Tongue (tissue), 2 donors: ENCODE results near the gene MXI1. TPM values are rescaled to one million over a fixed set of nuclear protein-coding genes. Genes with fewer than 3 reads are reported as not detected.

ENCODE experiments used
- DNase-seq: peaks from one replicate; pipeline ENCODE4 v3.0.0-alpha.2; 2015
- total RNA-seq: library from RNA; depleted of rRNA; stranded (reverse); fragments of >200 nt; gene quantifications from one replicate; pipeline ENCODE4 v1.2.3, GENCODE V29; 2014

Gene MXI1
- total RNA-seq, 1 donor from 2014 or later = 31.3 TPM

DNA sequence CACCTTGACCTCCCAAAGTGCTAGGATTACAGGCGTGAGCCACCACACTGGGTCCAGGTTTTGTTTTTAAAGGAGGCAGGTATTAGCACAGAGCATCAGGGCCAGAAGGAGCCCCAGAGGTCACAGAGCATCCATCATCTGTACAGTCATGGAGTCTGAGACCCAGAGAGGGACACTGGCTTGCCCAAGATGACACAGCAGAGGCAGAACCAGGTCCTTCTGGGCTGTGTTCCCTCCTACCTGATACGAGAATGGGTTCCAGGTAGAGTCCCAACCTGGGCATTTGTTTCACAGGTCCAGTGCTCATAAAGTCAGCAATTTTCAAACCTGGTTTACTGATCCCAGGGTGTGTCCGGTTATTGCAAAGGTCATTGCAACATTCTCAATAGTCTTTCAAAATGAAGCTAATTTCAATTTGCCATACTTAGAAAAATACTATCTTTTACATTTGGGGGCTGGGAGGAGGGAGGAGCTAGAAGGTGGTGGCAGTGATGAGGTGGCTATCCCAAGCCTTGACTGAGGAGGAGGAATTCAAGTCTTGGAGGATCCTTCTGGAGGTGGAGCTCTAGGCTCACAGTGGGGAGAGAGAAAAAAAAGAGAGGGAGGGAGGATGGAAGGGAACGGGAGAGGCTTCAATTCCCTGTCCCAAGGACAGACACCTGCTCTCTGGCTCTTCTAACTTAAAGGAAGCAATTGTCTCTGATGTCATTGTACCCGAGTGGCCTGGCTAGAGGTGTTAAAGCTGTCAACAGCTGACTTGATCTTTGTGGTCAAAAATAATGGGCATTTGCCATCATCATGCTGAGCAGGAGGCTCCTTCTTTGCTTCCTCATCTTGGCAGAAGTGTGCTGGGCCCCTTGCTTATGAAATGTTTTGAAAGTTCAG lies 8.1 kb downstream of the MXI1 start:
- DNase-seq = peak; percentile 24

DNA sequence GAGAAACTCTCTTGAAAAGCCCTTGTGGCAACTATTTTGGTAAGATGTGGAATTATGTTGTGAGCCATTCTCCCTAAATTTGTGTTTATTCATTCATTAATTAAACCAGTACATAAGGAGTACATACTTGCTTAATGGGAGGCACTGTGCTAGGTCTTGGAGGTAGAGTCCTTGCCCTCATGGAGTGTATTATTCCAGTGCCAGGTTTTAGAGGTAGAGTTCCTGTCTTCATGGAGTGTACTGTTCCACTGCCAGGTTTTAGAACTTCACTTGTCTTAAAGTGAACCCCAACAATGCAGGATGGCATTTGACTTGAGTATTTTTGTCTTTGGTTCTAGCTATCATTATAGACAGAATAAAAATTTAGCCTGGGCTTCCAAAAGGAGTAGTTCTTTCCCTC lies 8.8 kb downstream of the MXI1 start:
- no peak for DNase-seq

GRCh38 chr10:110216942-110217661 lies 9.7 kb downstream of the MXI1 start:
- no peak for DNase-seq

GRCh38 chr10:110217662-110218008 lies 10.2 kb downstream of the MXI1 start:
- DNase-seq = no peak

GRCh38 chr10:110218632-110219031 lies 11.2 kb downstream of the MXI1 start:
- DNase-seq = no peak

DNA sequence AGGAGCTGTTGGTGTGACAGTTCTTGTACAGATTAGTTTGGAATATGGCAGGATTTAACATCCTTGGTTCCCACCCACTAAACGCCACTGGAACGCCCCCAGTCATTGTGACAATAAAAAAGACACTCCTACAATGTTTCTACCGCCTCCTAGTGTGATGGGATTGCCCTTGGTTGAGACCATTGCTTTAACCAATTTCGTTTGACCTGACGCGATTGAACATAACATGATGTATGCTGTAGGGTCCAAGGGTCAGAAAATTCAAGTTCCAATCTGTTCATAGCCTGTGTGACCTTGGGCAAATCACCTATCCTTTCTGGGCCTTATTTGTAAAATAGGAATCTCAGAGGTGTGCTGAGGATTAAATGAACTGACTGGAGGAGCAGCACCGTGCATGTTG lies 12.5 kb downstream of the MXI1 start:
- no peak for DNase-seq

DNA sequence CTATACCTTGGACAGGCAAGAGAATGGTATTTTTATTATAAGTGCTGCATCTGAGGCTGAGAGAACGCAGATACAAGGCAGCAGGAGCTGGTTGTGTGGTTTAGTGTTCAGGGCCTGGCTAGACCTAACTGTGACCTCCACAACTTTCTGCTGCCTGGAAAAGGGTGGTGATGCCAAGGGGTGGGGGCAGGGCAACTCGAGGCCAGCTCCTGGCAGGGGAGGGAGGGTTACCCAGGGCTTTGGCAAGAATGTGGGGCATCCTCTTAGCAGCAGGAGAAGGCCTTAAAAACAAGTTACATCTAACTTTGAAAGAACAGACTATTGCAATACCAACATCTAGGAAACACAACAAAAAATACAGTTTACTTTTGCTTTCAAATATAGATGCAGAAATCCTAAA lies 13.0 kb downstream of the MXI1 start:
- no peak for DNase-seq

GRCh38 chr10:110221044-110221720 lies 13.8 kb downstream of the MXI1 start:
- DNase-seq = no peak

DNA sequence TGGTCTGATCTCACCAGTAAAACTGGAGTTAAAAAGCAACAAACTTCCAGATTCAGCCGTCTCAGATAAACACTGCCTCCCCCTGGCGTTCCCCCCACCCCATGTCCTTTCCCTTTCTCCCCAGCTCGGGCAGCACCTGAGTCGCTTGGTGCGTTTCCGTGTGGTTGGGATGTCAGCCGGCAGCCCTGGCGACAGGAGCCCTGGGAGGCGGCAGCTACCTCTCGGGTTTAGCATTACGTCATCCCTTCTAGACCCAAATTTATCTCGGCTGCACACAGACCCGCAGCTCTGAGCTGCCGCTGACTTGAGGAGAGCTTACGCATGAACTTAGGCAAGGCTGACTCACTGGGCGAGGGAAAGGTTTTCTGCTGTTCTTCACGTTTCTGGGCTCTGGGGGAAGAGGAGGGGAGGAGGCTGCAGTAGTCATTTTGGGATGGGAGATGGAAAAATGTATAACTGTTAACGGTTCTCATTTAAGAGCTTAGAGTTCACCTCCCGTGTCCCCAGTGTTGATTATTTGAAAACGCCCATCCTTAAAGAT lies 14.4 kb downstream of the MXI1 start:
- peak; percentile 88 for DNase-seq

GRCh38 chr10:110222641-110223297 lies 15.4 kb downstream of the MXI1 start:
- no peak for DNase-seq

DNA sequence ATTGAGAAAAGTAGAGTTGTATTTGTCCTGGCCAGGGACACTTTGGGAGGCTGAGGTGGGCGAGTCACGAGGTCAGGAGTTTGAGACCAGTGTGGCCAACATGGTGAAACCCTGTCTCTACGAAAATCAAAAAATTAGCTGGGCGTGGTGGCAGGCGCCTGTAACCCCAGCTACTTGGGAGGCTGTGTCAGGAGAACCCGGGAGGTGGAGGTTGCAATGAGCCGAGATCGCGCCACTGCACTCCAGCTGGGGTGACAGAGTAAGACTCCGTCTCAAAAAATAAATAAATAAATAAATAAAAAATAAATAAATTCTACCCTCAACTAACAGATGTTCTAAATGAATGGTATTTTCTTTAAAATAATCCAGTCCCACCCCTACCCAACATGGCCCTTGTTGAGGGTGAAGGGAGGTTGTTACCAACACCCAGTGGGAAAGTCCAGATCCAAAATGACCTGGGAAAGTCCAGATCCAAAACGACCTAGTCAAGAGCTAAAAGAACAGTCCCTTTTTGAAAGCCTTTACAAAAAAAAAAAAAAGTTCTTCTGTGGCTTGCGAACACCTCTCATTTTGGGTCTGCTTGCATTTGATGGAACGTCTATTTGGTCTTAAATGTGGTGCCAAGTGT lies 16.0 kb downstream of the MXI1 start:
- no peak for DNase-seq

GRCh38 chr10:110224992-110225391 lies 17.6 kb downstream of the MXI1 start:
- no peak for DNase-seq

DNA sequence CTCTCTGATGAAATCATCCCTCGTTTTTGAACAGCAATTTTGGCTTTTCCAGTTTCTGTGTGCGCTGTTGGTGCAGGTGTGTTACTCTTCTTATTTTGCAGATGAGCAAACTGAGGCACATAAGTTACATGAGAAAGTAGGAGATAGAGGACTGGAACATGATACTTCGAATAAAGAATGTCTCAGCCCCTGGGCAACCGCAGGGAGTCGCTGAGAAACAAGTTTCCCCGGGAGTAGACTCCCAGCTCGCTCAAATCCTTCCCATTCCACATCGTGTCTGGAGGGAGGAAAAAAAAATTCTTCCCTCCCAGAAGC lies 18.0 kb downstream of the MXI1 start:
- no peak for DNase-seq

DNA sequence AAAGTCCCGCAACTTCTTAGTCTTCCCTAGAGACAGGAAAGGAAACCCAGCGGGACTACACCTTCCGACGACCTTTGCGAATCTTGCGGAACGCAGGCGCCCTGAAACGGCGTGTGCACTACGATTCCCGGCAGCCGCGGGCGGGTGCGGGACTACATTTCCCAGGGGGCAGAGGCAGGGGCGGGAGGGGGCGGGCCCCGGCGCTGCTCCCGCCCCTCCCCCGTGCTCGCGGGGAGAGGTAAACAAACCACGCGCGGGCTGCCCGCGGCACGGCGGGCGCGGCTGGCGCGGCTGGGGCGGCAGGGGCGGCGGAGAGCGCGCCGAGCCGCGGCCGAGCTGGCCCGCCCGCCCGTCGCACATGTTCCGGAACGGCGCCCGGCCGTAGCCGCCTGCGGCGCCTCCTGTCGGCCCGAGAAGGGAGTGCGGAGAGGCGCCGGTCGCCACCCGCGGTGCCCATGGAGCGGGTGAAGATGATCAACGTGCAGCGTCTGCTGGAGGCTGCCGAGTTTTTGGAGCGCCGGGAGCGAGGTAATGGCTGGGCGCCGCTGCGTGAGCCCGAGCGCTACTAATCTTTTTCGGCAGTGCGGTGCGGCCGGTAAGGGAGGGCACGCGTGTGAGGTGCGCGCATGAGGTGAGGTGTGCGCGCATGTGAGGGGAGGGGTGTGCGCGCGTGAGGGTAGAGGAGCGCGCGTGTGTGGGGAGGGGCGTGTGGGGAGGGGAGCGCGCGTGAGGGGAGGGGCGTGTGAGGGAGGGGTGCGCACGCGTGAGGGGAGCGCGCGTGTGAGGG lies 18.5 kb downstream of the MXI1 start:
- peak; percentile 96 for DNase-seq

DNA sequence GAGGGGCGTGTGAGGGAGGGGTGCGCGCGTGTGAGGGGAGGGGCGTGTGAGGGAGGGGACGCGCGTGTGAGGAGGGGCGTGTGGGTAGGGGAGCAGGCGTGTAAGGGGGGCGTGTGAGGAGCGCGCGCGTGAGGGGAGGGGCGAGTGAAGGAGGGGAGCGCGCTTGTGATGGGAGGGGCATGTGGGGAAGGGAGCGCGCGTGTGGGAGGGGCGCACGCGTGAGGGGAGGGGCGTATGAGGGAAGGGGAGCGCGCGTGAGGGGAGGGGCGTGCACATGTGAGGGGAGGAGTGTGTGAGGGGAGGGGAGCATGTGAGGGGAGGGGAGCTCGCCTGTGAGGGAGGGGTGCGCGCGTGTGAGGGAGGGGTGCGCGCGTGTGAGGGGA lies 19.1 kb downstream of the MXI1 start:
- DNase-seq = peak; percentile 96

GRCh38 chr10:110226926-110227641 lies 19.7 kb downstream of the MXI1 start:
- DNase-seq = peak; percentile 73

DNA sequence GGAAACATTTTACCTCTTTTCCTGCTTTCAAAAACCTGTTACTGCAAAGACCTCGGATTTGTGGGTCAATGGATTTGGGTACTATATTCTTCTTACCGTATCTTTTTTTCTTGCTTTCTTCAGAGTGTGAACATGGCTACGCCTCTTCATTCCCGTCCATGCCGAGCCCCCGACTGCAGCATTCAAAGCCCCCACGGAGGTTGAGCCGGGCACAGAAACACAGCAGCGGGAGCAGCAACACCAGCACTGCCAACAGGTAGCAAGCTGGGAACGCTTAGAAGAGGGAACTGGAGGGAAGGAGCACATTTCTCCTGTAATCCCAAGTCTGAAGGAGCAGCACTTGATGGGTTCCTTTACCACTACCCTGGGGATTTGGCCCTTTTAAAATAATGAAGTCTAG lies 20.7 kb downstream of the MXI1 start:
- DNase-seq = no peak

GRCh38 chr10:110229155-110229554 lies 21.8 kb downstream of the MXI1 start:
- DNase-seq = no peak

GRCh38 chr10:110233846-110234245 lies 26.4 kb downstream of the MXI1 start:
- no peak for DNase-seq

- no peak for DNase-seq
These were observed 30.6 kb downstream of the MXI1 start for GRCh38 chr10:110237894-110238480.
